AG10803 (cell line): ENCODE results near the gene FAM204A.

Experiments used
- DNase-seq: peaks from one replicate; pipeline ENCODE4 v3.0.0; 2010; ENCODE audit warnings: low read depth
- H3K4me3 ChIP-seq: 2 replicates; pipeline ENCODE4 v1.5.1; 2011; ENCODE audit warnings: mild to moderate bottlenecking, low read length, control low read depth
- CTCF ChIP-seq: conservative IDR thresholded peaks from 2 replicates; pipeline ENCODE4 v1.5.1; 2011; ENCODE audit warnings: mild to moderate bottlenecking, low read length, control low read depth, inconsistent platforms

The FAM204A gene

GRCh38 chr10:118369641-118370205 is 27.6 kb upstream of the FAM204A start:
- DNase-seq = no peak
- no peak overlapping the region for H3K4me3 ChIP-seq
- no peak for TF ChIP-seq CTCF

DNA sequence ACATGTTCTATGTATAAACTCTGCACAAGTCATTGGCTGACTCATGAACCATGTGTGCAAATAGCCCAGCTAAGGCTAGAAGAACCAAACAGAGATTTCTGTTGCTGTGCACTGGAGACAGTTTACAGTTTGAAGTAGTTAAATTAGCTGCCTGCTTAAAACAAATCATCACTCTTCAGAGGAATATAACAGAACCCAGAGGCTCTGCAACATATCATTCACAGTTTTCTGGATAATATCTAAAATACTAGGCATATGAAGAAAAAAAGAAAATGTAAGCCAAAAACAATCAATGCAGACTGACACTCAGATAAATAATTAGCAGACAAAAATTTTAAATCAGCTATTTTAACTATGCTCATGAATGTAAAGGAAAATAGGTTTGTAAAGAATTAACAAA is 23.6 kb upstream of the FAM204A start:
- H3K4me3 ChIP-seq = no peak overlapping the region
- DNase-seq = no peak
- no peak for TF ChIP-seq CTCF

DNA sequence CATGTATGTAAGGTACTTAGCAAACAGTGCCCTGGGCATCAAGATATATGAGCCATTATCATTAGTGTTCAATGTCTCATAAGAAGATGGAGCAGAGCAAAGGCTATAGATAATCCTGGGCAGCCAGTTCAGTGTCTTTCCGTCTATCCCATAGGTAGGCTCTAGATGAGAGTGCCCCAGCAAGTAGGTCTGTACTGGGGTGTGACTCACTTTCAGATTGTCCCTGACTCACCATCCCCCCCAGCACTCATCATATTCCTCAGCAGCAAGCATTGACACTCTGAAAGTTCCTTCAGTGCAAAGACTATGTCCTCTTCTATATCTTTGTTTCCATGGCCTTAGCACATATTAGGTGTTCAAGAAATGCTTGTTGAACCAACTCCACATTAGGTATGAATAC is 20.0 kb upstream of the FAM204A start:
- H3K4me3 ChIP-seq = no peak overlapping the region
- no peak for DNase-seq
- no peak for TF ChIP-seq CTCF

DNA sequence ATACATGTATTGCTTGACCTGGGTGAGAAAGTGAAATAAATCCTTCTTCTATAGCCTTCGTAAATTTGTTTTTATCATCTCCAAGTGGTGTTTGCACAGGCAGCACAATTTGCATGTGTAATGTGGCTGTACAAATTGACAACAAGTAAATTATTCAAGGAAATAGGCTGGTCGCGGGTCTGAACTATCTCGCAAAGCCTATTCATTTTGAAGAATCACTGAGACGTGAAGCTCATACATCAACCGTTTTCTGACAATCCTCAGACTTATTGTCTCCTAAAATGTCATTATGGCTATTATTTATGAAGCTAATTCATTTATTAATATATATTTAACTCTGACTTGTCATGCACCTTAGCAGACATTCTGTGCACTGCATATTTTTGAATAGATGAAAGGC is 16.2 kb upstream of the FAM204A start:
- no peak overlapping the region for H3K4me3 ChIP-seq
- no peak for DNase-seq
- TF ChIP-seq CTCF = no peak

GRCh38 chr10:118357841-118358240 is 15.7 kb upstream of the FAM204A start:
- no peak for TF ChIP-seq CTCF
- no peak overlapping the region for H3K4me3 ChIP-seq
- DNase-seq = no peak

DNA sequence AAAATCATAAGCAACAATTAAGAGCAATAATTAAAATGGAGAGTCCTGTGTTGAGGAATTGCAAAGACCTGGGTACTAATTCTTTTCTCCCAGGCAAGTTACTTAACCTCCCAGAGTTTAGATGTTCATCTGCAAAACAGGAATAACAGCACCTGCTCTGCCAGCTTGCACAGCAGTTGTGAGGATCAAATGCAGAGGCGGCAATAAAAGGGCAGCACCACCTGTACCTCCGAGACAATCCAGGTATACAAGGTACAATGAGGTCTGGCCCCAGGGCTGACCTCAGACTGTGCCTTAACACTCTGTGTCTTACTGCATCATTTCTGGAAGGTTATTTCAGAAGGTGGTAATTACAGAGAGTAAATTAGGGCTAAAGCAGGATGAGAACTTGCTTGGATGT is 14.5 kb upstream of the FAM204A start:
- DNase-seq = no peak
- TF ChIP-seq CTCF = no peak

GRCh38 chr10:118355234-118355633 is 13.1 kb upstream of the FAM204A start:
- H3K4me3 ChIP-seq = no peak overlapping the region
- DNase-seq = no peak
- TF ChIP-seq CTCF = no peak

More for the DNA sequence above, 14.5 kb upstream of the FAM204A start:
- H3K4me3 ChIP-seq = no peak overlapping the region
